HG02852 (cell line): ENCODE data around the gene ZNF83.
A peak's percentile ranks its signal among the peaks of the same experiment; 100 is the strongest.
"Not testable (repeated sequence)": the region's sequence is repeated elsewhere in the genome, so short reads cannot be mapped to it uniquely, and the experiment has no call there.

Experiments
- ATAC-seq: cut with Tn5 transposase; IDR thresholded peaks from one replicate; pipeline ENCODE4 v1.9.1; 2021; ENCODE audit warnings: mild to moderate bottlenecking, moderate library complexity; ENCODE audit not compliant: unreplicated experiment

The ZNF83 gene

GRCh38 chr19:52637718-52638585 is at the start of gene ZNF83:
Gene ZNF83, minus strand, starts transcription at chr19:52638355.
- ATAC-seq, result peak; percentile 86

- no peak for ATAC-seq
These were observed 49.5 kb upstream of the ZNF83 start for GRCh38 chr19:52687684-52688083.

- no peak for ATAC-seq
These were observed 47.7 kb upstream of the ZNF83 start for GRCh38 chr19:52685811-52686210.

- not testable (repeated sequence) for ATAC-seq
These were observed 43.1 kb upstream of the ZNF83 start for GRCh38 chr19:52681216-52681615.

GRCh38 chr19:52679598-52679997 is 41.4 kb upstream of the ZNF83 start:
- no peak for ATAC-seq

- not testable (repeated sequence) for ATAC-seq
These were observed 37.1 kb upstream of the ZNF83 start for GRCh38 chr19:52675239-52675638.

- ATAC-seq, result no peak
These were observed 34.9 kb upstream of the ZNF83 start for GRCh38 chr19:52673014-52673413.

GRCh38 chr19:52670046-52670445 is 31.9 kb upstream of the ZNF83 start:
- no peak for ATAC-seq

- ATAC-seq, result no peak
These were observed 31.4 kb upstream of the ZNF83 start for GRCh38 chr19:52669586-52669985.

- ATAC-seq, result no peak
These were observed 29.8 kb upstream of the ZNF83 start for GRCh38 chr19:52667972-52668371.

GRCh38 chr19:52666506-52666905 is 28.4 kb upstream of the ZNF83 start:
- no peak for ATAC-seq

- ATAC-seq, result no peak
These were observed 27.4 kb upstream of the ZNF83 start for GRCh38 chr19:52665529-52665928.

- no peak for ATAC-seq
These were observed 26.9 kb upstream of the ZNF83 start for GRCh38 chr19:52665027-52665426.

- no peak for ATAC-seq
These were observed 26.3 kb upstream of the ZNF83 start for GRCh38 chr19:52664461-52664860.

GRCh38 chr19:52662631-52663030 is 24.5 kb upstream of the ZNF83 start:
- ATAC-seq, result no peak

GRCh38 chr19:52660981-52661380 is 22.8 kb upstream of the ZNF83 start:
- ATAC-seq, result no peak

- no peak for ATAC-seq
These were observed 20.9 kb upstream of the ZNF83 start for GRCh38 chr19:52659013-52659412.

- ATAC-seq, result no peak
These were observed 20.4 kb upstream of the ZNF83 start for GRCh38 chr19:52658595-52658994.

GRCh38 chr19:52653161-52653560 is 15.0 kb upstream of the ZNF83 start:
- ATAC-seq, result no peak

- no peak for ATAC-seq
These were observed 13.8 kb upstream of the ZNF83 start for GRCh38 chr19:52651956-52652355.

GRCh38 chr19:52648336-52649016 is 10.3 kb upstream of the ZNF83 start:
- ATAC-seq, result no peak

GRCh38 chr19:52646571-52647217 is 8.5 kb upstream of the ZNF83 start:
- no peak for ATAC-seq
